ENCODE data around the gene PRPF8. TPM values are rescaled to one million over a fixed set of nuclear protein-coding genes. Genes with fewer than 3 reads are reported as not detected.
"Not testable (repeated sequence)": the region's sequence is repeated elsewhere in the genome, so short reads cannot be mapped to it uniquely, and the experiment has no call there.

The PRPF8 gene
- total RNA-seq, 4 donors from 2014 or later = 138 to 390 (median 226) TPM

- H3K4me1 ChIP-seq = peaks cover 4 to 39% (median 27%) of the 10 kb centered on the region in 4 donors
- DNase-seq = no peak
- H3K27ac ChIP-seq = peak overlapping the region in 2 of 4 donors; percentile 86 to 95
- H3K27me3 ChIP-seq = no peaks in the 10 kb centered on the region
- TF ChIP-seq CTCF (IDR thresholded peaks at IDR 0.05) (no peak), POLR2A (IDR thresholded peaks at IDR 0.05) (no peak)
- peak overlapping the region; percentile 65 to 94 (median 88) for H3K4me3 ChIP-seq
- no peaks in the 10 kb centered on the region for H3K9me3 ChIP-seq
- H3K36me3 ChIP-seq = peaks cover 0 to 36% (median 0%) of the 10 kb centered on the region in 3 donors
Measured at GRCh38 chr17:1725642-1726511, 41.2 kb upstream of the PRPF8 start.

DNA sequence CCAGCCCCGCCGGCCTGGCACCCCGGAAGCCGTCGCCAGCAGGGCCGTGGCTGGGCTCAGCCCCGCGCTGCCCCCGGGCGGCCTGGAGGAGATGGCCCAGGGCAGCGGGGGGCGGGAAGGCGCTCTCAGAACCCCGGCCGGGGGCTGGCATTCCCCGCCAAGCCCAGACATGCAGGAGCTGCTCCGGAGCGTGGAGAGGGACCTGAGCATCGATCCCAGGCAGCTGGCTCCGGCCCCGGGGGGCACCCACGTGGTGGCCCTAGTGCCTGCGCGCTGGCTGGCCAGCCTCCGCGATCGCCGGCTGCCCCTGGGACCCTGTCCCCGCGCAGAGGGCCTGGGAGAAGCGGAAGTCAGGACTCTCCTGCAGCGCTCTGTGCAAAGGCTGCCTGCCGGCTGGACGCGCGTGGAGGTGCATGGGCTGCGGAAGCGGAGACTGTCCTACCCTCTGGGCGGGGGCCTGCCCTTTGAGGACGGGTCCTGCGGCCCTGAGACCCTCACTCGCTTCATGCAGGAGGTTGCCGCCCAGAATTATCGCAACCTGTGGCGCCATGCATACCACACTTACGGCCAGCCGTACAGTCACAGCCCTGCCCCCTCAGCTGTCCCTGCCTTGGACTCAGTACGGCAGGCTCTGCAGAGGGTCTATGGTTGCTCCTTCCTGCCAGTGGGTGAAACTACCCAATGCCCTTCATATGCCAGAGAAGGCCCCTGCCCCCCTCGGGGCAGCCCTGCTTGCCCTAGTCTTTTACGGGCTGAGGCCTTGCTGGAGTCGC lies 40.4 kb upstream of the PRPF8 start:
- H3K4me3 ChIP-seq = peak overlapping the region; percentile 65 to 94 (median 88)
- H3K9me3 ChIP-seq = no peaks in the 10 kb centered on the region
- no peaks in the 10 kb centered on the region for H3K27me3 ChIP-seq
- peak overlapping the region; percentile 86 to 95 (median 90) for H3K27ac ChIP-seq
- TF ChIP-seq POLR2A (IDR thresholded peaks at IDR 0.05) (no peak), CTCF (IDR thresholded peaks at IDR 0.05) (peak in 3 of 6 experiments; percentile 14 to 38 (median 31))
- DNase-seq = no peak
- H3K36me3 ChIP-seq = peaks cover 0 to 36% (median 0%) of the 10 kb centered on the region in 3 donors
- H3K4me1 ChIP-seq = peaks cover 4 to 38% (median 30%) of the 10 kb centered on the region in 4 donors

GRCh38 chr17:1724351-1724868 lies 39.7 kb upstream of the PRPF8 start, which contains the start of gene WDR81:
WDR81 (plus strand) TSS chr17:1724704; CDS start chr17:1724960, 256 bp downstream.
- Histone ChIP-seq H3K4me1 (peaks cover 4 to 36% (median 30%) of the 10 kb centered on the region in 4 donors), H3K9me3 (no peaks in the 10 kb centered on the region), H3K27ac (peak within 1 kb of the TSS; percentile 86 to 95 (median 90)), H3K4me3 (peak within 1 kb of the TSS; percentile 65 to 94 (median 88)), H3K27me3 (no peaks in the 10 kb centered on the region), H3K36me3 (peaks cover 0 to 36% (median 0%) of the 10 kb centered on the region in 3 donors)
- TF ChIP-seq CTCF (IDR thresholded peaks at IDR 0.05) (no peak), POLR2A (IDR thresholded peaks at IDR 0.05) (peak; percentile 24 to 25)
- peak; percentile 94 to 97 (median 96) for DNase-seq

- peak in 1 of 3 donors; percentile 64 for DNase-seq
- Histone ChIP-seq H3K36me3 (peaks cover 0 to 15% (median 0%) of the 10 kb centered on the region in 3 donors), H3K27ac (peak overlapping the region in 2 of 4 donors; percentile 93 to 95), H3K4me1 (peaks cover 4 to 46% (median 32%) of the 10 kb centered on the region in 4 donors)
- not testable (repeated sequence) for H3K4me3 ChIP-seq, H3K9me3 ChIP-seq, H3K27me3 ChIP-seq
Measured at GRCh38 chr17:1722022-1722421, 37.4 kb upstream of the PRPF8 start.

DNA sequence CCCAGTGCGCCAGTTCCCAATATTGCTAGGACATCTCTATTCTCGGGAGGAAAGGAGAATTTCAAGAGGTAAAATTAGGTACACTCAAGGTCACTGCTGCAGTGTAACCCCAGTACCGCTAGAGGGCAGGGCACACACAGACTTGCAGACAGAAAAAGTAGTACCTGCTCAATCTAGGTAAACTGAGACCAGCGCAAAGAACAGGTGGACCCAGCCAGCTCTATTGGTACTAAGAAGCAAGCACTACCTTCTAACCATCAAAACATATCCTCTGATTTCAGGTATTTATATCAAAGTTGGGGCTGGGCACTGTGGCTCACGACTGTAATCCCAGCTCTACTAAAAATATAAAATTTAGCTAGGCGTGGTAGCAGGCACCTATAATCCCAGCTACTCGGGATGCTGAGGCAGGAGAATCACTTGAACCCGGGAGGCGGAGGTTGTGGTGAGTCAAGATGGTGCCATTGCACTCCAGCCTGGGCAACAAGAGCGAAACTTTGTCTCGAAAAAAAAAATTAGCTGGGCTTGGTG lies 36.3 kb upstream of the PRPF8 start:
- no peaks in the 10 kb centered on the region for H3K27me3 ChIP-seq
- H3K9me3 ChIP-seq = no peaks in the 10 kb centered on the region
- H3K27ac ChIP-seq = peak overlapping the region in 1 of 4 donors; percentile 95
- no peak overlapping the region for H3K4me3 ChIP-seq
- peak; percentile 73 to 91 (median 75) for DNase-seq
- H3K4me1 ChIP-seq = peaks cover 4 to 38% (median 29%) of the 10 kb centered on the region in 4 donors
- TF ChIP-seq CTCF (IDR thresholded peaks at IDR 0.05) (peak; percentile 94 to 99 (median 97)), POLR2A (IDR thresholded peaks at IDR 0.05) (no peak)
- peaks cover 0 to 4% (median 0%) of the 10 kb centered on the region in 3 donors for H3K36me3 ChIP-seq
